CD1c-positive myeloid dendritic cell (primary cell): ENCODE measurements around the gene CA5A.
"Not testable (repeated sequence)": the region's sequence is repeated elsewhere in the genome, so short reads cannot be mapped to it uniquely, and the experiment has no call there.

Experiments
- DNase-seq: peaks from one replicate; pipeline ENCODE4 v3.0.0-alpha.2; 2016; ENCODE audit errors: extremely low spot score

The CA5A gene

GRCh38 chr16:87948119-87948545 lies 11.8 kb upstream of the CA5A start:
- peak; percentile 71 for DNase-seq

DNA sequence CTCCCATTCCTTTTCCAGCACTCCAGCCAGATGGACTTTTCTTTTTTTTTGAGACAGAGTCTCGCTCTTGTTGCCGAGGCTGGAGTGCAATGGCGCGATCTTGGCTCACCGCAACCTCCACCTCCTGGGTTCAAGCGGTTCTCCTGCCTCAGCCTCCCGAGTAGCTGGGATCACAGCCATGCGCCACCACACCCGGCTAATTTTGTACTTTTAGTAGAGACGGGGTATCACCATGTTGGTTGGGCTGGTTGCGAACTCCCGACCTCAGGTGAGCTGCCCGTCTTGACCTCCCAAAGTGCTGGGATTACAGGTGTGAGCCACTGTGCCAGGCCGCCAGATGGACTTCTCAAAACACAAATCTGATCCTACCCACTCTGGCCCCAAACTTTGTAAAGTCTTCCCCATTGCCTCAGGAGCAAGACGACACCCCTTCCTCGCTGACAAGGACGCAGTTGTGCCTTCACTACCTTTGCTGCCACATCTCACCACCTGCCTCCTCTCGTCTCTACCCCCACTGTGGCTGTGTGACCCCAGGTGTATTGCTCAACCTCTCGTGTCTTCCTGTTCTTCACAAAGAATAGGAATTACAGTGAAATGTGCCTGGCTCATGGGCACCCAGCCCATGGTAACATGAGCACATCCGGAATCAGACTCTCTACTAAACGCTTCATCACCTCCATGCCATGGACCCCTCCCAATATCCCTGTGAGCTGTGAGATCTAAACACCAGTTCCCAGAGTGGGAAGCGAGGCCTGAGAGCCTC lies 11.2 kb upstream of the CA5A start:
- DNase-seq: peak; percentile 16

DNA sequence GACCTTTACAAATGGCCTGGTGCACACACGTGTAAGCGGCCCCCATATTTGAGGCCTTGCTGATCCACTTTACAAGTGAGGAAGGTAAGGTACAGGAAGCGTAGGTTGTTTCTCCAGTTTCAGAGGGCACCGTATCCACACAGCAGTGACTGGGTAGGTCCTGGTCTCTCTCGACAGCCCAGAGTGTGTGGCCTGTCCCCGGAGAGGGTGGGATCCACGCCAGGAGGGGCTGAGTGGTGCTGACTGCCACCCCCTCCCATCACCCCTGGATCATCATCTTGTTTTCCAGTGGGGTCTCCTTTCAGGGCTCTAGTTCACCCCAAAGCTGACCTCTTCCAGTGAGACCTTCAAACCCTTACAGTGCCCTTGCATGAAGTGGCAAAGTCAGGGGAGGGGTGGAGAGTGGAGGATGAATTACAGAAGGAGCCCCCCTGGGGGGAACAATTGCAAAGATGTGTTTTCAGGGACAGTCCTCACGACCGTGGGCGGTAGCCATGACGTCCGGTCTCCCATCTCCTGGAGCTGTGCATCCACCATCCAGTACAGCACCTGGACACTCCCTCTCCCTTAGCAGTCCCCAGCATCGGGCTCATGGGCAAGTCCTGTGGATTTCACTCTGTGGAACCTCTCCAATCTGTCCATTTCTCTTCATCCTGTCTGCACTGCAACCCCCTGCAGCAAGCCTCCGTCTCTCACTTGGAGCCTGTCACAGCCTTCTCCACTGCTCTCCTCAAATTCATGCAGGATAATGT lies 10.4 kb upstream of the CA5A start:
- DNase-seq: no peak

- peak; percentile 5 for DNase-seq
Measured at GRCh38 chr16:87945351-87946042, 9.2 kb upstream of the CA5A start.

GRCh38 chr16:87942680-87943079 lies 6.4 kb upstream of the CA5A start:
- no peak for DNase-seq

DNA sequence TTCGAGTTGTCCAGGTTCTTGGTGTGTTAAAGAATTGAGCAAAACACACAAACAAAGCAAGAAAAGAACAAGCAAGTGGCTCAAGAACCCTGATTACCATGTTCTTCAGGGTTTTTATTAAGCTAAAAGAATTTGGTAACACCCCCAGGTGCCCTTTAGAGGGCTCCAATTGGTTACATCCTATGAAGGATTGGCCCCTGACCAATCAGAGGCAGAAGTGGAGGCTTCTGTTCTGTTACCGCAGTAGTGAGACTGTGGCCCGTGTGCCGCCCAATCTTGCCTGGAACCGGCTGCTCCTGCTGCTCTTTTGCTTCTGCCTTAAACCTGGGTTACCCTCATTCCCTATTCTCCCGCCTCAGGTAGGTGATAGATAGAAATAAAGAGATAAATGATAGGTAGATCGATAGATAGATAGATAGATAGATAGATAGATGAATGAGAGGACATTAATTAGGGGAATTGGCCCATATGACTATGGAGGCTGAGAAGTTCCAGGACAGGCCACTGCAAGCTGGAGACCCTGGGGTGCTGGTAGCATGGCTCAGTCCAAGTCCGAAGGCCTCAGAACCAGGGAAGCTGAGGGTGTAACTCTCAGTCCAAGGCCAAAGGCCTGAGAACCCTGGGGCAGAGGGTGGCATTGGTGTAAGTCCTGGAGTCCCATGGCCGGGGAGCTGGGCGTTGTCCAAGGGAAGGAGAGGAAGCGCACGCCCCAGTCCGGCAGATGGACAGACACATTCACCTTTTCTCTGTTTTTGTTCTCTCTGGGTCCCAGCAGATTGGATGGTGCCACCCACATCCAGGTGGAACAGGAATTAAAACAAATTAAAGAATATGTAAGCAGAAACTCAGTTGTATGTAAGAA lies 3.5 kb upstream of the CA5A start:
- no peak for DNase-seq

DNA sequence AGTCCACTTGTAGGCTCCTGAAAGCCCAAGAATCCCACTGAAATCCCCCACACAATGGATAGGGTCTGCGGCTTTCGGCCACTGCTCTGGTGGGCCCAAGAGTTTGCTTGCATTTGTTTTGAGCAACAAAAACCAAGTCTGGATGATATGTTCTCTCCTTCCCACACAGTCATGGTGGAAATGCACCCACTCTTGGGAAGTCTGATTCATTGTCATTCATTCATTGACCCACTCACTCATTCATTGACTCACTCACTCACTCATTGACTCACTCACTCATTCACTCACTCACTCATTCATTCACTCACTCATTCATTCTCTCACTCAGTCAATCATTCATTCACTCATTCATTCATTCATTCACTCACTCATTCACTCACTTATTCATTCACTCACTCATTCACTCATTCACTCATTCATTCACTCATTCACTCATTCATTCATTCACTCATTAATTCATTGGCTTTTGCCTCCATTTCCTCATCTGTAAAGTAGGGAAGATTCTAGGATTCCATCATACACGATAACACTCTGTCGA lies 2.2 kb upstream of the CA5A start:
- DNase-seq: no peak

- DNase-seq: not testable (repeated sequence)
Measured at GRCh38 chr16:87937231-87937542, 858 bp upstream of the CA5A start.

GRCh38 chr16:87936016-87936374 lies 334 bp downstream of the CA5A start:
- DNase-seq: not testable (repeated sequence)

- not testable (repeated sequence) for DNase-seq
Measured at GRCh38 chr16:87934752-87935425, 1.4 kb downstream of the CA5A start.

DNA sequence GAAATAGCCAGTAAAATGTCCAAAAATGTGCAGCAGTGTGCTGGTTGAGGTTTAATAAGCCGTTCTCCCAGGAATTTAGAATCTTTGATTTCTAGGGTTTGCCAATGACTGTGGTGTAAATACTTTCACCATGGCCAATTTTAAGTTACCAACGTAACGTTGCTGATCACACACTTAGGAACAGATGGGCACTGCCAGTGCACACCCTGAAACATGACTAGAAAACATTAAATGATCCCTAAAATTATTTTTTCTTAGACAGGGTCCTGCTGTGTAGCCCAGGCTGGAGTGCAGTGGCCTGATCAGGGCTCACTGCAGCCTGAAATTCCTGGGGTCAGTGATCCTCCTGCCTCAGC lies 3.2 kb downstream of the CA5A start:
- DNase-seq: no peak

GRCh38 chr16:87932475-87933139 lies 3.7 kb downstream of the CA5A start:
- DNase-seq: not testable (repeated sequence)

DNA sequence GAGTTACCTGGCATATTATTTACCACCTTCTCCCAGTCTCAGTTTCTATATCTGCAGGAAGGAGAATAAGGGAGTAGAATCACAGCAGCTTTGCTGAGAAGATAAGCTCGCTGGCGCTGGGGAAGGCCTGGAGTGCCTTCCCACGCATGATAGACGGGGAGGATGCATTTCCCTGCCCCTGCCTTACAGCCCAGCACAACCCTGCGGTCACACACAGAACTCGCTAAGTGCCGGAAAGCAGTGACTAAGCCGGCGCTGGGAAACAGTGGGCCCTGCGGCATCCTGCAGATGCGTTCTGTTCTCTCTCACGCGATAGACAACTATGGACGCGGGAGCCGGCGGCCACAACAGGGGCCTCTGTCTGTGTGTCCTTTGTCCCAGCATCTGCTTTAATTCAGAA lies 4.8 kb downstream of the CA5A start:
- DNase-seq: no peak

DNA sequence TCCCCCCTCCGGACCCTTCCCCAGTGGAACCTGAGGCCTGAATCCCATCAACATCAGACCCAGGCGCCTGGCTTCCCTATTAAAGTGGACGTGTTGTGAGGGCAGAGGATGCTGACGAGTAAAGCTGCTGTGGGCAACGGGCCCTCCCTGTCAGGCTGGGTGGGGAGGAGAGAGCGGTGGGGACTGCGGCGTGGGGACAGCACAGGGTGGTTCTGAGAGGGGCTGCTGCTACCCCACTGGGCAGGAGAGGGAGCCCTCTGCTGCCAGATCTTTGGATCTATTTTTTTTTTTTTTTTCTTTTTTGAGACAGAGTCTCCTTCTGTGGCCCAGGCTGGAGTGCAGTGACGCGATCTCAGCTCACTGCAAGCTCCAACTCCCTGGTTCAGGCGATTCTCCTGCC lies 5.9 kb downstream of the CA5A start:
- DNase-seq: no peak

GRCh38 chr16:87929986-87930385 lies 6.3 kb downstream of the CA5A start:
- DNase-seq: no peak

DNA sequence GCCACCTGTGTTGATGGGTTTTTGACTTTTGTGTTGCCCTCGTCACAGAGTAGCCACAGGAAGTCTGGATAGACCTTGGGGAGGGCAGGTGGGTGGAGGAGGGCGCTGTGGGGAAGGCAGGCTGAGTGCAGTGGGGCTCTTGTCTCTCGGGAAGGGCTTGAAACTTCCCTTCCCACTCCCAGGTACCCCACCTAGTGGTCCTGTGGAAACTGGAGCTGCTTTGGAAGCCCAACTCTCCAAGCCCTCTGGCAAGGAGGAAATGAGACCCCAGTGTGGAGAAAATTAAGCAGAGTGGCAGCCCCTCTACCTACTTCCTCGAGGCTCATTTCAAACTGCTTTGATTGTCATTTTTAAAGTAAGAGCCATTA lies 9.2 kb downstream of the CA5A start:
- DNase-seq: no peak

GRCh38 chr16:87926246-87927194 lies 9.8 kb downstream of the CA5A start:
- DNase-seq: peak; percentile 92

- DNase-seq: no peak
Measured at GRCh38 chr16:87924811-87925670, 11.3 kb downstream of the CA5A start.
